Measurements from ENCODE around the gene FASN. TPM values are rescaled to one million over a fixed set of nuclear protein-coding genes. Genes with fewer than 3 reads are reported as not detected.

Gene FASN
- total RNA-seq, 1 experiment from 2014 or later, result 372 TPM

- intact Hi-C loops (cut with micrococcal nuclease; ENCODE audit: unreplicated experiment), result no loop called here
- Mint-ChIP-seq H3K27me3 (ENCODE audit: unreplicated experiment) (no peaks in the 10 kb centered on the region), H3K4me3 (ENCODE audit: low read depth, unreplicated experiment) (no peak overlapping the region), H3K9me3 (ENCODE audit: low read depth, unreplicated experiment) (no peaks in the 10 kb centered on the region), H3K36me3 (ENCODE audit: insufficient read depth, unreplicated experiment) (peaks cover 82% of the 10 kb centered on the region), H3K27ac (ENCODE audit: unreplicated experiment) (no peak overlapping the region), H3K4me1 (ENCODE audit: low read depth, unreplicated experiment) (no peaks in the 10 kb centered on the region)
- no TSS peak for BruUV-seq (replicated peaks)
- TF ChIP-seq, protein P1, sequence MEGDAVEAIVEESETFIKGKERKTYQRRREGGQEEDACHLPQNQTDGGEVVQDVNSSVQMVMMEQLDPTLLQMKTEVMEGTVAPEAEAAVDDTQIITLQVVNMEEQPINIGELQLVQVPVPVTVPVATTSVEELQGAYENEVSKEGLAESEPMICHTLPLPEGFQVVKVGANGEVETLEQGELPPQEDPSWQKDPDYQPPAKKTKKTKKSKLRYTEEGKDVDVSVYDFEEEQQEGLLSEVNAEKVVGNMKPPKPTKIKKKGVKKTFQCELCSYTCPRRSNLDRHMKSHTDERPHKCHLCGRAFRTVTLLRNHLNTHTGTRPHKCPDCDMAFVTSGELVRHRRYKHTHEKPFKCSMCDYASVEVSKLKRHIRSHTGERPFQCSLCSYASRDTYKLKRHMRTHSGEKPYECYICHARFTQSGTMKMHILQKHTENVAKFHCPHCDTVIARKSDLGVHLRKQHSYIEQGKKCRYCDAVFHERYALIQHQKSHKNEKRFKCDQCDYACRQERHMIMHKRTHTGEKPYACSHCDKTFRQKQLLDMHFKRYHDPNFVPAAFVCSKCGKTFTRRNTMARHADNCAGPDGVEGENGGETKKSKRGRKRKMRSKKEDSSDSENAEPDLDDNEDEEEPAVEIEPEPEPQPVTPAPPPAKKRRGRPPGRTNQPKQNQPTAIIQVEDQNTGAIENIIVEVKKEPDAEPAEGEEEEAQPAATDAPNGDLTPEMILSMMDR (IDR thresholded peaks at IDR 0.05; ENCODE audit: unreplicated experiment), result no peak
- DNase-seq, result no peak
- CTCF ChIA-PET, result no interaction called here
Measured at GRCh38 chr17:82082456-82082855, 15.6 kb downstream of the FASN start.

- no peak overlapping the region for H3K4me3 Mint-ChIP-seq (ENCODE audit: low read depth, unreplicated experiment)
- TF ChIP-seq, protein P1 (IDR thresholded peaks at IDR 0.05; ENCODE audit: unreplicated experiment), result no peak
- H3K27me3 Mint-ChIP-seq (ENCODE audit: unreplicated experiment), result no peaks in the 10 kb centered on the region
- DNase-seq, result no peak
- CTCF ChIA-PET, result no interaction called here
- intact Hi-C loops (cut with micrococcal nuclease; ENCODE audit: unreplicated experiment), result no loop called here
- H3K27ac Mint-ChIP-seq (ENCODE audit: unreplicated experiment), result no peak overlapping the region
- BruUV-seq (replicated peaks), result no TSS peak
- H3K9me3 Mint-ChIP-seq (ENCODE audit: low read depth, unreplicated experiment), result no peaks in the 10 kb centered on the region
- H3K36me3 Mint-ChIP-seq (ENCODE audit: insufficient read depth, unreplicated experiment), result peaks cover 83% of the 10 kb centered on the region
- no peaks in the 10 kb centered on the region for H3K4me1 Mint-ChIP-seq (ENCODE audit: low read depth, unreplicated experiment)
Measured at GRCh38 chr17:82081966-82082365, 16.1 kb downstream of the FASN start.

DNA sequence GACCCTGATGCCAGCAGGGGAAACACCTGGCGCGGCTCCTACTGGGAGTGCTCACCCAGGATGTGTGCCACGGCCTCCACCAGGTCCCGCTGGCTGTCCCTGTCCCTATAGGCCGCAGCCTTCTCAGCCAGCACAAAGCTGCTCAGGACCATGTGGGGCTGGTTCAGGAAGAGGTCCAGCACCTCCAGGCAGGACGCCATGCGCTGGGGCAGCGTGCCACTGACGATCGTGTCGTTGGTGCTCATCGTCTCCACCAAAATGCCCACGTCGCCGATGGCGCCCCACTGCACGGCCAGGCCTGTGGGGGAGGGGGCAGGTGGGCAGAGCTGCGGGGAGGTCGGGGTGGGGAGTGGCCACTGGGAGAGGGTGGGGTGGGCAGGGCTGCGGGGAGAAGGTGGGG is 16.5 kb downstream of the FASN start:
- no peaks in the 10 kb centered on the region for H3K9me3 Mint-ChIP-seq (ENCODE audit: low read depth, unreplicated experiment)
- BruUV-seq (replicated peaks), result no TSS peak
- H3K27ac Mint-ChIP-seq (ENCODE audit: unreplicated experiment), result no peak overlapping the region
- intact Hi-C loops (cut with micrococcal nuclease; ENCODE audit: unreplicated experiment), result no loop called here
- no peaks in the 10 kb centered on the region for H3K4me1 Mint-ChIP-seq (ENCODE audit: low read depth, unreplicated experiment)
- TF ChIP-seq, protein P1 (IDR thresholded peaks at IDR 0.05; ENCODE audit: unreplicated experiment), result no peak
- DNase-seq, result no peak
- no peaks in the 10 kb centered on the region for H3K27me3 Mint-ChIP-seq (ENCODE audit: unreplicated experiment)
- CTCF ChIA-PET, result no interaction called here
- H3K4me3 Mint-ChIP-seq (ENCODE audit: low read depth, unreplicated experiment), result no peak overlapping the region
- H3K36me3 Mint-ChIP-seq (ENCODE audit: insufficient read depth, unreplicated experiment), result peaks cover 87% of the 10 kb centered on the region

GRCh38 chr17:82080789-82081464 is 17.1 kb downstream of the FASN start:
- Mint-ChIP-seq H3K4me3 (ENCODE audit: low read depth, unreplicated experiment) (no peak overlapping the region), H3K36me3 (ENCODE audit: insufficient read depth, unreplicated experiment) (peaks cover 87% of the 10 kb centered on the region), H3K4me1 (ENCODE audit: low read depth, unreplicated experiment) (no peaks in the 10 kb centered on the region), H3K27ac (ENCODE audit: unreplicated experiment) (no peak overlapping the region), H3K27me3 (ENCODE audit: unreplicated experiment) (no peaks in the 10 kb centered on the region), H3K9me3 (ENCODE audit: low read depth, unreplicated experiment) (no peaks in the 10 kb centered on the region)
- CTCF ChIA-PET, result no interaction called here
- TF ChIP-seq, protein P1 (IDR thresholded peaks at IDR 0.05; ENCODE audit: unreplicated experiment), result no peak
- intact Hi-C loops (cut with micrococcal nuclease; ENCODE audit: unreplicated experiment), result no loop called here
- BruUV-seq (replicated peaks), result no TSS peak
- no peak for DNase-seq
